Mucosa of gallbladder (tissue), 1 donor: ENCODE data around the gene SKAP1. TPM values are rescaled to one million over a fixed set of nuclear protein-coding genes. Genes with fewer than 3 reads are reported as not detected.

Experiments
- DNase-seq: peaks from one replicate; pipeline ENCODE4 v3.0.0-alpha.2; 2020; ENCODE audit warnings: low spot score
- total RNA-seq: library from RNA; stranded (reverse); gene quantifications from one replicate; pipeline ENCODE4 v1.2.1, GENCODE V29; 2021
- donor health status: DM: no; HTN: no; CAD: no.

Gene SKAP1
- total RNA-seq, 1 donor from 2014 or later: 5.4 TPM

GRCh38 chr17:48244814-48245213, 185.2 kb downstream of the SKAP1 start:
- no peak for DNase-seq

GRCh38 chr17:48244121-48244711, 185.8 kb downstream of the SKAP1 start:
- no peak for DNase-seq

- DNase-seq: no peak
Measured at GRCh38 chr17:48241770-48242497, 188.1 kb downstream of the SKAP1 start.

GRCh38 chr17:48241131-48241591, 188.9 kb downstream of the SKAP1 start:
- DNase-seq: peak; percentile 12

GRCh38 chr17:48240562-48241130, 189.4 kb downstream of the SKAP1 start:
- no peak for DNase-seq

GRCh38 chr17:48240122-48240521, 189.9 kb downstream of the SKAP1 start:
- DNase-seq: no peak

GRCh38 chr17:48239603-48239995, 190.4 kb downstream of the SKAP1 start:
- no peak for DNase-seq

GRCh38 chr17:48238933-48239602, 190.9 kb downstream of the SKAP1 start:
- DNase-seq: no peak

- DNase-seq: no peak
Measured at GRCh38 chr17:48237456-48237855, 192.6 kb downstream of the SKAP1 start.

GRCh38 chr17:48236681-48237134, 193.3 kb downstream of the SKAP1 start:
- DNase-seq: no peak

- DNase-seq: no peak
Measured at GRCh38 chr17:48234922-48235321, 195.1 kb downstream of the SKAP1 start.

GRCh38 chr17:48231995-48232959, 197.7 kb downstream of the SKAP1 start:
- no peak for DNase-seq

GRCh38 chr17:48229936-48230335, 200.1 kb downstream of the SKAP1 start:
- DNase-seq: no peak

GRCh38 chr17:48228720-48229119, 201.3 kb downstream of the SKAP1 start:
- no peak for DNase-seq

GRCh38 chr17:48225725-48226567, 204.1 kb downstream of the SKAP1 start:
- DNase-seq: no peak

GRCh38 chr17:48223945-48224344, 206.1 kb downstream of the SKAP1 start:
- no peak for DNase-seq

- no peak for DNase-seq
Measured at GRCh38 chr17:48219617-48220016, 210.4 kb downstream of the SKAP1 start.

- DNase-seq: no peak
Measured at GRCh38 chr17:48215583-48216139, 214.4 kb downstream of the SKAP1 start.

GRCh38 chr17:48213797-48214196, 216.2 kb downstream of the SKAP1 start:
- no peak for DNase-seq

GRCh38 chr17:48211787-48212186, 218.2 kb downstream of the SKAP1 start:
- no peak for DNase-seq
